Adrenal gland (tissue), 12 donors: ENCODE measurements around the gene ADGRG4. TPM values are rescaled to one million over a fixed set of nuclear protein-coding genes. Genes with fewer than 3 reads are reported as not detected.
"Not testable (repeated sequence)": the region's sequence is repeated elsewhere in the genome, so short reads cannot be mapped to it uniquely, and the experiment has no call there.

Experiments
- DNase-seq, 7 donors: peaks; one replicate each; pipeline ENCODE4 v3.0.0-alpha.2; 2019 to 2020
- H3K27ac ChIP-seq, 5 donors: fragments of 200-600 bp; sonication (generic) in 4 of 5; 1 replicate in 3 of 5; 2 replicates in 2 of 5; pipeline versions ENCODE4 v1.5.1 to v1.8.0; 2016 to 2020; ENCODE audit warnings: mild to moderate bottlenecking in 1 of 5
- H3K27me3 ChIP-seq: fragments of 200-600 bp; 2 replicates; pipeline ENCODE4 v1.8.0; 2021
- H3K36me3 ChIP-seq, 2 donors: fragments of 200-600 bp; replicated peaks in 1 of 2; 1 replicate in 1 of 2; 2 replicates in 1 of 2; pipeline versions ENCODE4 v1.5.1 to v1.8.0; 2018 to 2022
- H3K4me1 ChIP-seq, 2 donors: fragments of 200-600 bp; replicated peaks in 1 of 2; 1 replicate in 1 of 2; 2 replicates in 1 of 2; pipeline versions ENCODE4 v1.5.1 to v1.8.0; 2018 to 2021
- H3K4me3 ChIP-seq, 4 donors: fragments of 200-600 bp; sonication (generic) in 3 of 4; one replicate each; pipeline ENCODE4 v1.5.1; 2016 to 2018
- H3K9me3 ChIP-seq, 3 donors: fragments of 200-600 bp; sonication (generic) in 1 of 3; replicated peaks in 1 of 3; 1 replicate in 2 of 3; 2 replicates in 1 of 3; pipeline versions ENCODE4 v1.5.1 to v1.8.0; 2016 to 2021
- CTCF ChIP-seq, 6 experiments: fragments of 450-650 bp in 4 of 6; fragments of 200-600 bp in 2 of 6; sonication (generic) in 1 of 6; IDR thresholded peaks; 1 replicate in 5 of 6; 2 replicates in 1 of 6; pipeline versions ENCODE4 v1.5.1 to v1.8.0; 2016 to 2021; ENCODE audit warnings: antibody characterized with exemption in 6 of 6, mild to moderate bottlenecking in 2 of 6, moderate library complexity in 1 of 6
- POLR2A ChIP-seq, 2 donors: fragments of 450-650 bp; IDR thresholded peaks; one replicate each; pipeline ENCODE4 v1.6.1; 2017; ENCODE audit warnings: antibody characterized with exemption in 2 of 2, mild to moderate bottlenecking in 2 of 2, moderate library complexity in 1 of 2
- WGBS, 4 donors: extraction: QIAGEN DNeasy Blood & Tissue Kit in 2 of 4; methylation state at CpG; one replicate each; pipeline versions ENCODE4 v1.1.5 to v1.1.7; 2013 to 2017; 5-methylcytosine and 5-hydroxymethylcytosine counted together
- intact Hi-C, 2 donors: fragments of 100-400 bp; cut with DNase I; formaldehyde crosslinking; loops; one replicate each; pipeline versions ENCODE4 v1.14.1 to v1.15.0; 2022 to 2023
- polyA plus RNA-seq, 3 donors: library from polyadenylated mRNA; stranded (reverse); fragments of 200-250 nt in 2 of 3; fragments of 350-450 nt in 1 of 3; fragmentation: Illumina TruSeq in 1 of 3; extraction: RNeasy Lipid Tissue Mini Kit (QIAGEN cat#74804) in 1 of 3; gene quantifications; one replicate each; pipeline ENCODE4 v1.2.3, GENCODE V29; 2013 to 2014
- total RNA-seq, 9 donors: library from RNA; depleted of rRNA in 4 of 9; stranded (reverse); fragments of >200 nt in 4 of 9; fragments of 120-200 nt in 1 of 9; fragmentation: NEBNext Ultra II Directional in 1 of 9; extraction: Animal tissue kit (Norgen Biotek cat#: 25700) in 1 of 9; gene quantifications; one replicate each; pipeline versions ENCODE4 v1.1.0 to v1.2.4, GENCODE V29; 2013 to 2023
- donor health status: healthy with polysubstance abuse.
- donor health status: Bipolar disorder and iron deficiency.
- donor health status: DM: yes; HTN: yes; CAD: no.
- donor health status: DM: no; HTN: no; CAD: no.
- donor health status: DM: no; HTN: no; CAD: no.
- donor health status: DM: yes; HTN: yes; CAD: no.

The ADGRG4 gene
- total and polyA plus RNA-seq, 12 donors, result under 0.01 to 0.11 (median 0.01) TPM; not detected in 4

GRCh38 chrX:136431625-136432024 is 130.9 kb downstream of the ADGRG4 start:
- H3K9me3 ChIP-seq, result no peaks in the 10 kb centered on the region
- no peaks in the 10 kb centered on the region for H3K27me3 ChIP-seq
- TF ChIP-seq CTCF (IDR thresholded peaks at IDR 0.05) (no peak), POLR2A (IDR thresholded peaks at IDR 0.05) (no peak)
- no peak overlapping the region for H3K27ac ChIP-seq
- H3K4me3 ChIP-seq, result no peak overlapping the region
- intact Hi-C loops, result no loop called here
- 41 to 54% (median 46%) methylated on average over 1 of the region's 1 CpG for WGBS, 4 donors
- no peak for DNase-seq
- no peaks in the 10 kb centered on the region for H3K36me3 ChIP-seq
- H3K4me1 ChIP-seq, result no peaks in the 10 kb centered on the region

GRCh38 chrX:136437774-136438173 is 137.0 kb downstream of the ADGRG4 start:
- no peak overlapping the region for H3K27ac ChIP-seq
- H3K9me3 ChIP-seq, result no peaks in the 10 kb centered on the region
- TF ChIP-seq CTCF (IDR thresholded peaks at IDR 0.05) (no peak), POLR2A (IDR thresholded peaks at IDR 0.05) (no peak)
- H3K27me3 ChIP-seq, result no peaks in the 10 kb centered on the region
- intact Hi-C loops, result no loop called here
- H3K4me1 ChIP-seq, result no peaks in the 10 kb centered on the region
- 49 to 67% (median 58%) methylated on average over 2 of the region's 2 CpGs for WGBS, 4 donors
- no peak overlapping the region for H3K4me3 ChIP-seq
- DNase-seq, result no peak
- no peaks in the 10 kb centered on the region for H3K36me3 ChIP-seq

- Histone ChIP-seq H3K4me3 (no peak overlapping the region), H3K27me3 (no peaks in the 10 kb centered on the region), H3K36me3 (no peaks in the 10 kb centered on the region), H3K27ac (no peak overlapping the region), H3K4me1 (no peaks in the 10 kb centered on the region), H3K9me3 (no peaks in the 10 kb centered on the region)
- TF ChIP-seq CTCF (IDR thresholded peaks at IDR 0.05), result no peak
- no peak for TF ChIP-seq POLR2A (IDR thresholded peaks at IDR 0.05)
- intact Hi-C loops, result no loop called here
- WGBS, 4 donors, result 70 to 84% (median 79%) methylated on average over 3 of the region's 3 CpGs
- DNase-seq, result no peak
These were observed 137.4 kb downstream of the ADGRG4 start for GRCh38 chrX:136438192-136438591.

DNA sequence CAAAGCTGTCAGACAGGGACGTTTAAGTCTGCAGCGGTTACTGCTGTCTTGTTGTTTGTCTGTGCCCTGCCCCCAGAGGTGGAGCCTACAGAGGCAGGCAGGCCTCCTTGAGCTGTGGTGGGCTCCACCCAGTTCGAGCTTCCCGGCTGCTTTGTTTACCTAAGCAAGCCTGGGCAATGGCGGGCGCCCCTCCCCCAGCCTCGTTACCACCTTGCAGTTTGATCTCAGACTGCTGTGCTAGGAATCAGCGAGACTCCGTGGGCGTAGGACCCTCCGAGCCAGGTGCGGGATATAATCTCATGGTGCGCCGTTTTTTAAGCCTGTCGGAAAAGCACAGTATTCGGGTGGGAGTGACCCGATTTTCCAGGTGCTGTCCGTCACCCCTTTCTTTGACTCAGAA is 144.9 kb downstream of the ADGRG4 start:
- H3K36me3 ChIP-seq, H3K4me3 ChIP-seq, H3K27ac ChIP-seq, DNase-seq, H3K4me1 ChIP-seq, intact Hi-C loops, H3K27me3 ChIP-seq, H3K9me3 ChIP-seq: not testable (repeated sequence)
- 60 to 93% (median 87%) methylated on average over 1 to 16 of the region's 18 CpGs for WGBS, 4 donors

- DNase-seq, result no peak
- intact Hi-C loops, result no loop called here
- no peak overlapping the region for H3K27ac ChIP-seq
- 85 to 93% (median 90%) methylated on average over 6 of the region's 6 CpGs for WGBS, 4 donors
- no peaks in the 10 kb centered on the region for H3K4me1 ChIP-seq
- no peaks in the 10 kb centered on the region for H3K36me3 ChIP-seq
- no peaks in the 10 kb centered on the region for H3K9me3 ChIP-seq
- H3K27me3 ChIP-seq, result no peaks in the 10 kb centered on the region
- no peak overlapping the region for H3K4me3 ChIP-seq
- TF ChIP-seq POLR2A (IDR thresholded peaks at IDR 0.05) (no peak), CTCF (IDR thresholded peaks at IDR 0.05) (no peak)
These were observed 145.4 kb downstream of the ADGRG4 start for GRCh38 chrX:136446208-136446607.
